HG03439 (cell line): ENCODE measurements around the gene SFTPA2.
"Not testable (repeated sequence)": the region's sequence is repeated elsewhere in the genome, so short reads cannot be mapped to it uniquely, and the experiment has no call there.

Source experiments
- ATAC-seq: cut with Tn5 transposase; IDR thresholded peaks from one replicate; pipeline ENCODE4 v1.9.1; 2021; ENCODE audit warnings: mild to moderate bottlenecking, moderate library complexity; ENCODE audit not compliant: unreplicated experiment

The SFTPA2 gene

GRCh38 chr10:79516532-79517205, 43.5 kb downstream of the SFTPA2 start:
- not testable (repeated sequence) for ATAC-seq

GRCh38 chr10:79511891-79512583, 48.2 kb downstream of the SFTPA2 start, which contains the start of gene EIF5AL1:
Gene EIF5AL1, plus strand, starts transcription at chr10:79512533. Its CDS starts 117 bp downstream, at chr10:79512650.
- not testable (repeated sequence) for ATAC-seq

- not testable (repeated sequence) for ATAC-seq
These were observed 50.2 kb downstream of the SFTPA2 start for GRCh38 chr10:79509934-79510508.

- not testable (repeated sequence) for ATAC-seq
These were observed 50.8 kb downstream of the SFTPA2 start for GRCh38 chr10:79509306-79509933.

GRCh38 chr10:79508245-79508644, 52.0 kb downstream of the SFTPA2 start:
- not testable (repeated sequence) for ATAC-seq

- no peak for ATAC-seq
These were observed 52.6 kb downstream of the SFTPA2 start for GRCh38 chr10:79507440-79508167.
